Activated naive CD8-positive, alpha-beta T cell (primary cell): ENCODE measurements around the gene NOL9.

ENCODE experiments used
- H3K27ac Mint-ChIP-seq: one replicate; pipeline ENCODE4 v1.8.0; 2021; ENCODE audit warnings: mixed read lengths
- H3K27me3 Mint-ChIP-seq: one replicate; pipeline ENCODE4 v1.8.0; 2021; ENCODE audit warnings: mixed read lengths
- H3K36me3 Mint-ChIP-seq: one replicate; pipeline ENCODE4 v1.8.0; 2021; ENCODE audit warnings: mixed read lengths
- H3K4me1 Mint-ChIP-seq: one replicate; pipeline ENCODE4 v1.8.0; 2021; ENCODE audit warnings: low read depth, mixed read lengths
- H3K4me3 Mint-ChIP-seq: one replicate; pipeline ENCODE4 v1.8.0; 2021; ENCODE audit warnings: mild to moderate bottlenecking, mixed read lengths
- H3K9me3 Mint-ChIP-seq: one replicate; pipeline ENCODE4 v1.8.0; 2021; ENCODE audit warnings: low read depth, mixed read lengths

NOL9 gene

GRCh38 chr1:6474815-6475282, 79.5 kb downstream of the NOL9 start:
- Mint-ChIP-seq H3K27me3 (no peaks in the 10 kb centered on the region), H3K4me3 (no peak overlapping the region), H3K4me1 (peaks cover 3% of the 10 kb centered on the region), H3K9me3 (no peaks in the 10 kb centered on the region), H3K36me3 (no peaks in the 10 kb centered on the region), H3K27ac (no peak overlapping the region)

- Mint-ChIP-seq H3K27me3 (no peaks in the 10 kb centered on the region), H3K36me3 (no peaks in the 10 kb centered on the region), H3K27ac (no peak overlapping the region), H3K4me3 (no peak overlapping the region), H3K9me3 (no peaks in the 10 kb centered on the region), H3K4me1 (peaks cover 3% of the 10 kb centered on the region)
These were observed 80.1 kb downstream of the NOL9 start for GRCh38 chr1:6473974-6474814.

GRCh38 chr1:6473156-6473555, 81.2 kb downstream of the NOL9 start:
- no peaks in the 10 kb centered on the region for H3K36me3 Mint-ChIP-seq
- no peak overlapping the region for H3K4me3 Mint-ChIP-seq
- no peaks in the 10 kb centered on the region for H3K9me3 Mint-ChIP-seq
- H3K4me1 Mint-ChIP-seq: peaks cover 3% of the 10 kb centered on the region
- no peak overlapping the region for H3K27ac Mint-ChIP-seq
- H3K27me3 Mint-ChIP-seq: no peaks in the 10 kb centered on the region

- no peaks in the 10 kb centered on the region for H3K27me3 Mint-ChIP-seq
- H3K36me3 Mint-ChIP-seq: no peaks in the 10 kb centered on the region
- peaks cover 3% of the 10 kb centered on the region for H3K4me1 Mint-ChIP-seq
- H3K27ac Mint-ChIP-seq: no peak overlapping the region
- no peak overlapping the region for H3K4me3 Mint-ChIP-seq
- H3K9me3 Mint-ChIP-seq: no peaks in the 10 kb centered on the region
These were observed 81.9 kb downstream of the NOL9 start for GRCh38 chr1:6472391-6472790.

GRCh38 chr1:6471970-6472368, 82.3 kb downstream of the NOL9 start:
- no peaks in the 10 kb centered on the region for H3K36me3 Mint-ChIP-seq
- no peaks in the 10 kb centered on the region for H3K9me3 Mint-ChIP-seq
- peaks cover 3% of the 10 kb centered on the region for H3K4me1 Mint-ChIP-seq
- H3K27ac Mint-ChIP-seq: no peak overlapping the region
- H3K27me3 Mint-ChIP-seq: no peaks in the 10 kb centered on the region
- H3K4me3 Mint-ChIP-seq: no peak overlapping the region
